K562 (cell line): ENCODE results near the gene TAL1. TPM values are rescaled to one million over a fixed set of nuclear protein-coding genes. Genes with fewer than 3 reads are reported as not detected.

ENCODE experiments used
- CTBP1 ChIP-seq: fragments of 450-650 bp; IDR thresholded peaks from 2 replicates; pipeline ENCODE4 v1.6.1; 2016; ENCODE audit warnings: borderline replicate concordance
- DDX20 ChIP-seq: fragments of 450-650 bp; IDR thresholded peaks from 2 replicates; pipeline ENCODE4 v1.6.1; 2016; ENCODE audit warnings: missing genetic modification characterization, low read depth, mild to moderate bottlenecking, missing compliant biosample characterization, moderate library complexity
- E4F1 ChIP-seq: fragments of 250-450 bp; sonication (Bioruptor Pico); IDR thresholded peaks from 2 replicates; pipeline ENCODE4 v1.5.0; 2021; ENCODE audit warnings: mild to moderate bottlenecking, borderline replicate concordance
- FOXA3 ChIP-seq, 2 experiments: fragments of 450-650 bp in 1 of 2; sonication (generic) in 1 of 2; formaldehyde crosslinking; IDR thresholded peaks in 1 of 2; conservative IDR thresholded peaks in 1 of 2; 2 replicates each; pipeline versions ENCODE4 v1.4.0 to v1.8.0; 2020 to 2022; ENCODE audit warnings: mild to moderate bottlenecking in 2 of 2, missing genetic modification reagents in 1 of 2
- PTRF ChIP-seq: fragments of 450-650 bp; IDR thresholded peaks from 2 replicates; pipeline ENCODE4 v1.6.1; 2016; ENCODE audit warnings: mild to moderate bottlenecking, missing genetic modification characterization, missing compliant biosample characterization
- REST ChIP-seq, 2 experiments: fragments of 450-650 bp; formaldehyde crosslinking in 1 of 2; IDR thresholded peaks; 2 replicates each; pipeline versions ENCODE4 v1.4.0 to v1.6.1; 2014 to 2020; ENCODE audit warnings: mild to moderate bottlenecking in 2 of 2, borderline replicate concordance in 1 of 2, low read depth in 1 of 2
- SMC3 ChIP-seq: conservative IDR thresholded peaks from 2 replicates; pipeline ENCODE4 v1.6.1; 2011; ENCODE audit warnings: low read depth, low read length, improper control_type of control experiment; ENCODE audit not compliant: insufficient read depth
- SNIP1 ChIP-seq: fragments of 450-650 bp; IDR thresholded peaks from 2 replicates; pipeline ENCODE4 v1.7.1; 2017; ENCODE audit warnings: low read depth, mild to moderate bottlenecking
- SRF ChIP-seq, 2 experiments: fragments of 250-450, 450-650 bp in 1 of 2; sonication (Bioruptor Pico) in 1 of 2; sonication (generic) in 1 of 2; formaldehyde crosslinking; IDR thresholded peaks; 2 replicates each; pipeline versions ENCODE4 v1.5.0 to v1.5.1; 2020 to 2022; ENCODE audit warnings: mild to moderate bottlenecking in 1 of 2, missing genetic modification reagents in 1 of 2
- TAF7 ChIP-seq: fragments of 450-650 bp; IDR thresholded peaks from 2 replicates; pipeline ENCODE4 v1.6.1; 2016; ENCODE audit warnings: missing genetic modification characterization, missing compliant biosample characterization
- TCF3 ChIP-seq: sonication (generic); formaldehyde crosslinking; IDR thresholded peaks from 2 replicates; pipeline ENCODE4 v1.4.0; 2020; ENCODE audit warnings: mild to moderate bottlenecking, missing genetic modification reagents
- YY1 ChIP-seq, 3 experiments: IDR thresholded peaks; 2 replicates each; pipeline ENCODE4 v1.6.1; 2011; ENCODE audit warnings: low read length in 2 of 3, mild to moderate bottlenecking in 2 of 3, moderate library complexity in 2 of 3, borderline replicate concordance in 1 of 3, control low read depth in 1 of 3, low read depth in 1 of 3; ENCODE audit not compliant: insufficient read depth in 3 of 3, insufficient replicate concordance in 2 of 3, control insufficient read depth in 1 of 3, insufficient read length in 1 of 3; ENCODE audit errors: extremely low read depth in 1 of 3
- ZBTB8A ChIP-seq: fragments of 450-650 bp; IDR thresholded peaks from 2 replicates; pipeline ENCODE4 v1.6.1; 2018; ENCODE audit warnings: mild to moderate bottlenecking, moderate library complexity; ENCODE audit not compliant: partially characterized antibody
- ZFP91 ChIP-seq: sonication (generic); formaldehyde crosslinking; IDR thresholded peaks from 2 replicates; pipeline ENCODE4 v1.8.0; 2022; ENCODE audit warnings: mild to moderate bottlenecking, missing genetic modification reagents
- polyA plus RNA-seq, 8 experiments: library from polyadenylated mRNA; depleted of rRNA in 4 of 8; stranded (reverse) in 5 of 8; unstranded in 3 of 8; fragments of >200 nt; fragmentation: Nextera tagmentation in 2 of 8; fragmentation: Illumina TruSeq in 1 of 8; extraction: Ambion mirVana in 2 of 8; extraction: Trizol in 1 of 8; gene quantifications; 2 replicates each; pipeline versions ENCODE4 v1.2.1 to v1.2.3, GENCODE V29; 2011 to 2014; ENCODE audit warnings: inconsistent platforms in 1 of 8, missing spikeins in 1 of 8
- total RNA-seq, 7 experiments: library from RNA; depleted of rRNA in 6 of 7; stranded (reverse); fragments of >200 nt in 6 of 7; fragmentation: Illumina TruSeq in 2 of 7; extraction: Trizol in 2 of 7; gene quantifications; 2 replicates each; pipeline versions ENCODE4 v1.2.1 to v1.2.3, GENCODE V29; 2011 to 2021; ENCODE audit warnings: low replicate concordance in 1 of 7

Gene TAL1
- total and polyA plus RNA-seq, 9 of the 15 experiments (the other 6 are each of a cell fraction or from before 2014, with no cell fraction given): 18.5 to 106 (median 59.7) TPM

GRCh38 chr1:47180603-47181094, 51.4 kb downstream of the TAL1 start (continued):
- no peak for TF ChIP-seq E4F1 (CRISPR knock-in tag)
- no peak for TF ChIP-seq SRF (CRISPR knock-in tag; IDR thresholded peaks at IDR 0.05)
- peak; percentile 9; the same call in 1 of the 2 replicates for TF ChIP-seq CTBP1
- no peak; the same call in 1 of the 2 replicates for TF ChIP-seq TAF7 (tag)
- no peak for TF ChIP-seq SMC3
- TF ChIP-seq DDX20: no peak
- TF ChIP-seq PTRF (tag): no peak
- TF ChIP-seq ZBTB8A: no peak
- no peak for TF ChIP-seq ZFP91 (CRISPR knock-in tag)
- no peak for TF ChIP-seq SNIP1
- no peak; the same call in 1 of the 2 replicates for TF ChIP-seq TCF3 (CRISPR knock-in tag)
- 0 out of 4 replicates have a peak, but pooled peaks of 1 of the 2 experiments have one; percentile 18 for TF ChIP-seq FOXA3 (CRISPR knock-in tag; conservative IDR thresholded peaks at IDR 0.05 in 1 of 2, IDR thresholded peaks at IDR 0.05 in 1 of 2)
- TF ChIP-seq REST (IDR thresholded peaks at IDR 0.05; ENCODE audit: borderline replicate concordance): no peak
- TF ChIP-seq REST (CRISPR knock-in tag; IDR thresholded peaks at IDR 0.05; ENCODE audit: low read depth): no peak
- peak in 1 of 3 experiments; percentile 18 for TF ChIP-seq YY1 (IDR thresholded peaks at IDR 0.05; ENCODE audit: borderline replicate concordance in 1 of 3, control insufficient read depth in 1 of 3, extremely low read depth in 1 of 3, insufficient read depth in 3 of 3, insufficient read length in 1 of 3, insufficient replicate concordance in 2 of 3, low read depth in 1 of 3, low read length in 2 of 3)
